ENCODE data around the gene SORL1.

Gene SORL1

DNA sequence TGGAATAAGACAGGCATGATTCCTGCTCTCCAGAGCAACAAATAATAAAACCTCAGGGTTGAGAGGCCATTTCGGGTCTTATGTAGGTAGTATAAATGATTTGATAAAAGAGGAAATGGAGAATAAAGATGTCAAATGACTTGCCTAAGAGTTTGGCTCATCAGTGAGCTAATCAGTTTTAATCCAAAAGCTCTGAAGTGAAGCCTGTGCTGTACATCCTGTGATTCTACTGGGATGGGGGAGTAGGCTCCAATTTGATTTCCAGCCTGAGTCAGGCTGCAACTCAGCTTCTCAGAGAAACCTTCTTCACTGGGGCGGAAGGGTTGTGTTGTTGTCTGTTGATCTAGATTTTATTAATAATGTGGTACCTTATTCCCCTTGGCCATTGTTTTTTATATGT is 192.9 kb downstream of the SORL1 start:
- Histone ChIP-seq H2BK5ac (ENCODE audit: low read length) (no peak overlapping the region), H4K5ac (ENCODE audit: low read length) (no peak overlapping the region), H4K8ac (ENCODE audit: low read depth, low read length) (no peak overlapping the region), H3K4me1 (ENCODE audit: control insufficient read depth, low read depth, low read length) (peaks cover 11% of the 10 kb centered on the region), H3K23ac (ENCODE audit: low read length) (no peak overlapping the region), H3K9ac (ENCODE audit: low read length) (no peak overlapping the region), H3K4me2 (ENCODE audit: low read length) (no peak overlapping the region), H2BK120ac (ENCODE audit: low read depth, low read length) (no peak overlapping the region), H2BK15ac (replicated peaks; ENCODE audit: low read depth) (peak overlapping the region; percentile 80), H3K79me1 (ENCODE audit: low read length) (no peaks in the 10 kb centered on the region), H3K36me3 (ENCODE audit: control insufficient read depth, insufficient read depth, low read length) (no peaks in the 10 kb centered on the region), H3K56ac (ENCODE audit: low read length) (no peak overlapping the region), H3K4ac (ENCODE audit: low read depth, low read length) (peak overlapping the region; percentile 62), H3K4me3 (ENCODE audit: low read length) (no peak overlapping the region), H3K79me2 (ENCODE audit: control insufficient read depth, insufficient read depth, low read length) (no peaks in the 10 kb centered on the region), H3K27ac (ENCODE audit: low read depth, low read length) (no peak overlapping the region), H3K27me3 (ENCODE audit: insufficient read depth, low read length, poor library complexity) (no peaks in the 10 kb centered on the region), H2AK5ac (ENCODE audit: low read length) (peak overlapping the region; percentile 32), H3K18ac (ENCODE audit: low read length) (no peak overlapping the region)
- WGBS (ENCODE audit: extremely low coverage, insufficient coverage, low lambda C conversion rate) = no CpG with 5 or more reads among the region's 2 CpGs
- no peak for DNase-seq

DNA sequence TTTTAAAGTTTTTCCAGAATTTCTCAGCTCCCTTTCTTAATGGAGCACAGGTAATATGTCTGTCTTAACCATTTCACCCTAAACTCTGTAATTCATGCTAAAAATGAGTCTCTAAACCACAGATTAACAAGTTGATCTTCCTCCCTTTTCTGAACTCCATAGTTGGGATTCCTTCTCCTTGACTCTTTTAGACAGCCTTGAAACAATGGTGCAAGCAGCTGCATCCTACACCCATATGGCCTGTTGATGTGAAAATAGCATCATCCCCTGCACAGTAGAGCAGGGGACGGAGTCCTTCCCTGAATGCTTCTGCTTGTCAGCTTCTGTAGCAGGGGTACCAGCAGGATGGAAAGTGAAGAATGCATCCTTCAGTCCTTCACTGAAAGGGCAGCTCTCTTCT is 193.5 kb downstream of the SORL1 start:
- no peak overlapping the region for H3K4me2 ChIP-seq (ENCODE audit: low read length)
- H3K4ac ChIP-seq (ENCODE audit: low read depth, low read length) = peak overlapping the region; percentile 71

DNA sequence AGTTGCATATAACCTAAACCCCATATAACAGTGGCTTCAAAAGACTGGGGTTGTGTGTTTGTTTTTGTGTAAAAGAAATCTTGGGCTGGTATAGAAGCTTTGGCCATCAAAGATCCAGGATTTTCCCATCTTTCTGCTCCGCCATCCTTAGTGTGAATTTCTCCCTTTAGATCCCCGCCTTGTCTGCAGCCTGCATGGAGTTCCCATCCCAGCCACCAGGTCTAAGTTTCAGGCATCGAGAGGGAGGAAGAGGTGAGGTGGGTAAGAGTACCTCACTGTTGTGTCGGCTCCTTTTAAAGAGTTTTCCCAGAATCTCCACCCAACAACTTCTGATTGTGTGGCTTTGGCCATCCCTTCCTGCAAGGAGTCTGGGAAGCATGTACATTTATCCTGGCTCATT is 196.2 kb downstream of the SORL1 start:
- Histone ChIP-seq H3K27me3 (ENCODE audit: insufficient read depth, low read length, poor library complexity) (no peaks in the 10 kb centered on the region), H3K18ac (ENCODE audit: low read length) (no peak overlapping the region), H3K4me3 (ENCODE audit: low read length) (no peak overlapping the region)

More for the DNA sequence above, 193.5 kb downstream of the SORL1 start:
- H3K27me3 ChIP-seq (ENCODE audit: insufficient read depth, low read length, poor library complexity) = no peaks in the 10 kb centered on the region
- no peak for DNase-seq
- H3K4me3 ChIP-seq (ENCODE audit: low read length) = no peak overlapping the region
- H3K56ac ChIP-seq (ENCODE audit: low read length) = no peak overlapping the region
- peaks cover 11% of the 10 kb centered on the region for H3K4me1 ChIP-seq (ENCODE audit: control insufficient read depth, low read depth, low read length)
- H2BK15ac ChIP-seq (replicated peaks; ENCODE audit: low read depth) = no peak overlapping the region
- no peak overlapping the region for H3K23ac ChIP-seq (ENCODE audit: low read length)
- H3K36me3 ChIP-seq (ENCODE audit: control insufficient read depth, insufficient read depth, low read length) = no peaks in the 10 kb centered on the region
- H3K9ac ChIP-seq (ENCODE audit: low read length) = no peak overlapping the region
- H2AK5ac ChIP-seq (ENCODE audit: low read length) = peak overlapping the region; percentile 0
- H2BK5ac ChIP-seq (ENCODE audit: low read length) = no peak overlapping the region
- no peak overlapping the region for H4K8ac ChIP-seq (ENCODE audit: low read depth, low read length)
- H3K27ac ChIP-seq (ENCODE audit: low read depth, low read length) = no peak overlapping the region
- no peak overlapping the region for H4K5ac ChIP-seq (ENCODE audit: low read length)
- H3K79me1 ChIP-seq (ENCODE audit: low read length) = no peaks in the 10 kb centered on the region
- no peak overlapping the region for H3K18ac ChIP-seq (ENCODE audit: low read length)
- H2BK120ac ChIP-seq (ENCODE audit: low read depth, low read length) = no peak overlapping the region
- no peaks in the 10 kb centered on the region for H3K79me2 ChIP-seq (ENCODE audit: control insufficient read depth, insufficient read depth, low read length)
- no CpG with 5 or more reads among the region's 1 CpG for WGBS (ENCODE audit: extremely low coverage, insufficient coverage, low lambda C conversion rate)

DNA sequence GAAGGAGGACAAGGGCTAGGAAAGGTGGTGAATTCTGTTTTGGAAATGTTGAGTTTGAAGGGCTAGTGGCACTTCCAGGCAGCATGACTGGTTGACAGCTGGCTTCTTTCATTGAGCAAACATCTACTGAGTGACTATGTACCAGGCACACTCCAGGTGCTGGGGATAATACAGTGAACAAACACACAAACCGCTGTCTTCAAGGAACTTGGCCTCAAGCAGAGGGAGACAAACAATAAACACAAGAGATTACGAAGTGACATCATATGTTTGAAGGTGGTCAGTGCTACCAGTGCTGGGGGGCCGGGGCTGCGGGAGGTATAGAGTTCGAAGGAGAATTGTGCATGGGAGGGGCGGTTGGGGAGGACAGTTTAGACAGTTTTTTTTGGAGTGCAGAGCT is 197.7 kb downstream of the SORL1 start:
- no peak overlapping the region for H2AK5ac ChIP-seq (ENCODE audit: low read length)
- H3K36me3 ChIP-seq (ENCODE audit: control insufficient read depth, insufficient read depth, low read length) = no peaks in the 10 kb centered on the region
- H3K4me2 ChIP-seq (ENCODE audit: low read length) = no peak overlapping the region
- DNase-seq = no peak
- H3K23ac ChIP-seq (ENCODE audit: low read length) = no peak overlapping the region
- H3K4ac ChIP-seq (ENCODE audit: low read depth, low read length) = no peak overlapping the region
- no peak overlapping the region for H4K5ac ChIP-seq (ENCODE audit: low read length)
- no peak overlapping the region for H2BK15ac ChIP-seq (replicated peaks; ENCODE audit: low read depth)
- no peak overlapping the region for H2BK5ac ChIP-seq (ENCODE audit: low read length)
- H3K9ac ChIP-seq (ENCODE audit: low read length) = no peak overlapping the region
- no peak overlapping the region for H2BK120ac ChIP-seq (ENCODE audit: low read depth, low read length)
- no peak overlapping the region for H3K27ac ChIP-seq (ENCODE audit: low read depth, low read length)
- no peaks in the 10 kb centered on the region for H3K27me3 ChIP-seq (ENCODE audit: insufficient read depth, low read length, poor library complexity)
- H3K4me1 ChIP-seq (ENCODE audit: control insufficient read depth, low read depth, low read length) = peaks cover under 1% of the 10 kb centered on the region
- no peaks in the 10 kb centered on the region for H3K79me2 ChIP-seq (ENCODE audit: control insufficient read depth, insufficient read depth, low read length)
- H3K4me3 ChIP-seq (ENCODE audit: low read length) = no peak overlapping the region
- H3K79me1 ChIP-seq (ENCODE audit: low read length) = no peaks in the 10 kb centered on the region
- H4K8ac ChIP-seq (ENCODE audit: low read depth, low read length) = no peak overlapping the region
- WGBS (ENCODE audit: extremely low coverage, insufficient coverage, low lambda C conversion rate) = no CpG with 5 or more reads among the region's 6 CpGs
- no peak overlapping the region for H3K18ac ChIP-seq (ENCODE audit: low read length)
- no peak overlapping the region for H3K56ac ChIP-seq (ENCODE audit: low read length)

More for the DNA sequence above, 196.2 kb downstream of the SORL1 start:
- peak; percentile 47 for DNase-seq
- Histone ChIP-seq H3K79me2 (ENCODE audit: control insufficient read depth, insufficient read depth, low read length) (no peaks in the 10 kb centered on the region), H3K23ac (ENCODE audit: low read length) (no peak overlapping the region), H3K56ac (ENCODE audit: low read length) (no peak overlapping the region), H3K27ac (ENCODE audit: low read depth, low read length) (no peak overlapping the region), H4K5ac (ENCODE audit: low read length) (no peak overlapping the region), H2BK15ac (replicated peaks; ENCODE audit: low read depth) (no peak overlapping the region), H4K8ac (ENCODE audit: low read depth, low read length) (no peak overlapping the region), H3K4me1 (ENCODE audit: control insufficient read depth, low read depth, low read length) (peaks cover 8% of the 10 kb centered on the region), H3K4me2 (ENCODE audit: low read length) (no peak overlapping the region), H3K36me3 (ENCODE audit: control insufficient read depth, insufficient read depth, low read length) (no peaks in the 10 kb centered on the region), H2AK5ac (ENCODE audit: low read length) (no peak overlapping the region), H2BK120ac (ENCODE audit: low read depth, low read length) (no peak overlapping the region), H2BK5ac (ENCODE audit: low read length) (no peak overlapping the region), H3K4ac (ENCODE audit: low read depth, low read length) (no peak overlapping the region), H3K9ac (ENCODE audit: low read length) (no peak overlapping the region), H3K79me1 (ENCODE audit: low read length) (no peaks in the 10 kb centered on the region)
- no CpG with 5 or more reads among the region's 4 CpGs for WGBS (ENCODE audit: extremely low coverage, insufficient coverage, low lambda C conversion rate)

DNA sequence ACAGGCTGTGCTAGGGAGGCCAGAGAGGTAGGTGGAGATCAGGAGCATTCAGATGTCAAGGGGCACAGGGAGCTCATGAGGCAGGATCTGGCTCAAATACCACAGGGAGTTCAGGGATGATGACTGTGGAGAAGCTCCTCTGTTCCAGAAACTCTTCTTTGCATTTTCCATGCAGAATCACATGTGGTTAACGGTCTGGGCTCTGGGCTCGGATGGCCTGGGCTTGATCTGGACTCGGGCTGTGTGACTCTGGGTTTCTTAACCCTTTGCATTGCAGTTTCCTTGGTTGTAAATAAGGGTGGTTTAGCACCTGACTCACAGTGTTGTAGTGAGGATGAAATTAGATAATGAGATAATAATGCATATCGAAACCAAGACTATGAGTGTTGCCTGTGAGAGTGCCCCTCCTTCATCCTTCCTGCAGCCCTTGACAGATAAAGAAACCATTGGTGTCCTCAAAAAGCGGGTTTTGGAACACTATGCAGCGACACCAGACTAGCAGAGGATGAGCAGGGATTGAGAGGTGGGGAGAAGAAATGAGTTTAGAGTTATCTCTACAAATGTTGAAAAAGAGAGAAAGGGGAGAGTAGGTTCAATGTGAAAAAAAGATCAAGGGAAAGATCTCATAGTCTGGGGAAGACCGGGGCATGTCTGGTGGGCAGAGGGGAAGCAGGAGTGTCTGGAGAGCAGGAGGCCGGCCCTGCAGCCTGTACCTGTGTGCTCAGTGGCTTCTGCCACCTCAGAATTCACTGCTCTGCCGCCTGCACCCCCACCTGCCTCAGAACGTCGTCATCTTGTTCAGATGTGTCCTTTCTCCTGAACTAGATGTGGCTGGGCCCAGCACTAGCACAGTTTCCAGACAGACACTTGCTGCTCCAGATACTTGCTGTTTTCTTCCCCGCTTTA is 198.5 kb downstream of the SORL1 start:
- H3K79me2 ChIP-seq (ENCODE audit: control insufficient read depth, insufficient read depth, low read length) = no peaks in the 10 kb centered on the region
- no peaks in the 10 kb centered on the region for H3K27me3 ChIP-seq (ENCODE audit: insufficient read depth, low read length, poor library complexity)
- no peak overlapping the region for H3K18ac ChIP-seq (ENCODE audit: low read length)
- H3K79me1 ChIP-seq (ENCODE audit: low read length) = no peaks in the 10 kb centered on the region
- H2BK15ac ChIP-seq (replicated peaks; ENCODE audit: low read depth) = no peak overlapping the region
- no peak overlapping the region for H3K4ac ChIP-seq (ENCODE audit: low read depth, low read length)
- no peak overlapping the region for H4K8ac ChIP-seq (ENCODE audit: low read depth, low read length)
- no peak overlapping the region for H2AK5ac ChIP-seq (ENCODE audit: low read length)
- no peaks in the 10 kb centered on the region for H3K36me3 ChIP-seq (ENCODE audit: control insufficient read depth, insufficient read depth, low read length)
- no peak overlapping the region for H3K27ac ChIP-seq (ENCODE audit: low read depth, low read length)
- no peak overlapping the region for H3K56ac ChIP-seq (ENCODE audit: low read length)
- no peak overlapping the region for H2BK5ac ChIP-seq (ENCODE audit: low read length)
- no peak overlapping the region for H3K9ac ChIP-seq (ENCODE audit: low read length)
- H3K4me1 ChIP-seq (ENCODE audit: control insufficient read depth, low read depth, low read length) = peaks cover 3% of the 10 kb centered on the region
- no peak overlapping the region for H3K23ac ChIP-seq (ENCODE audit: low read length)
- no peak overlapping the region for H3K4me3 ChIP-seq (ENCODE audit: low read length)
- H3K4me2 ChIP-seq (ENCODE audit: low read length) = no peak overlapping the region
- no peak overlapping the region for H2BK120ac ChIP-seq (ENCODE audit: low read depth, low read length)
- WGBS (ENCODE audit: extremely low coverage, insufficient coverage, low lambda C conversion rate) = no CpG with 5 or more reads among the region's 12 CpGs
- no peak for DNase-seq
- H4K5ac ChIP-seq (ENCODE audit: low read length) = no peak overlapping the region

DNA sequence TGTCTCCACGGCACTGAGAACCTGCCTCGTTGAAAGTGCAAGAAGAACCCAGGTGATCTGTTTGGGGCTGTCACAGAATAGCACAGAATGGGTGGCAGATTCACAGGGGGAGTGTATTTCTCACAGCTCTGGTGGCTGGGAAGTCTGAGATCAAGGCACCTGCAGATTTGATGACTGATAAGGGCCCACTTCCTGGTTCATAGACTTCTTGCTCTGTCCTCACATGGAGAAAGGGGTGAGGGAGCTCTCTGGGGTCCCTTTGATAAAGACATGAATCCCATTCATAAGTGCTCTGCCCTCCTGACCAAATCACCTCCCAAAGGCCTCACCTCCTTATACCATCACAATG is 199.1 kb downstream of the SORL1 start:
- Histone ChIP-seq H3K56ac (ENCODE audit: low read length) (no peak overlapping the region), H3K79me2 (ENCODE audit: control insufficient read depth, insufficient read depth, low read length) (no peaks in the 10 kb centered on the region), H2AK5ac (ENCODE audit: low read length) (no peak overlapping the region), H3K4me1 (ENCODE audit: control insufficient read depth, low read depth, low read length) (peaks cover 3% of the 10 kb centered on the region), H3K27ac (ENCODE audit: low read depth, low read length) (no peak overlapping the region), H3K9ac (ENCODE audit: low read length) (no peak overlapping the region), H3K4me3 (ENCODE audit: low read length) (no peak overlapping the region), H2BK15ac (replicated peaks; ENCODE audit: low read depth) (no peak overlapping the region), H3K79me1 (ENCODE audit: low read length) (no peaks in the 10 kb centered on the region), H2BK120ac (ENCODE audit: low read depth, low read length) (no peak overlapping the region), H3K4ac (ENCODE audit: low read depth, low read length) (no peak overlapping the region), H3K27me3 (ENCODE audit: insufficient read depth, low read length, poor library complexity) (no peaks in the 10 kb centered on the region), H3K4me2 (ENCODE audit: low read length) (no peak overlapping the region), H2BK5ac (ENCODE audit: low read length) (no peak overlapping the region), H4K8ac (ENCODE audit: low read depth, low read length) (no peak overlapping the region), H4K5ac (ENCODE audit: low read length) (no peak overlapping the region), H3K18ac (ENCODE audit: low read length) (no peak overlapping the region), H3K36me3 (ENCODE audit: control insufficient read depth, insufficient read depth, low read length) (no peaks in the 10 kb centered on the region), H3K23ac (ENCODE audit: low read length) (no peak overlapping the region)
- WGBS (ENCODE audit: extremely low coverage, insufficient coverage, low lambda C conversion rate) = no CpG with 5 or more reads among the region's 2 CpGs
- DNase-seq = no peak

Data from mesendoderm (in vitro differentiated cells).